Neutrophil (primary cell): Measurements from ENCODE around the gene RUBCNL.

Experiments
- H3K27ac ChIP-seq: fragments of 200-600 bp; sonication (generic); 2 replicates; pipeline ENCODE4 v1.5.1; 2016; ENCODE audit warnings: mild to moderate bottlenecking, moderate library complexity
- H3K27me3 ChIP-seq: fragments of 200-600 bp; sonication (generic); 2 replicates; pipeline ENCODE4 v1.6.0; 2016; ENCODE audit warnings: mild to moderate bottlenecking
- H3K36me3 ChIP-seq: fragments of 200-600 bp; sonication (generic); 2 replicates; pipeline ENCODE4 v1.5.1; 2017
- H3K4me1 ChIP-seq, 2 experiments: fragments of 200-600 bp in 1 of 2; sonication (generic) in 1 of 2; 1 replicate in 1 of 2; 2 replicates in 1 of 2; pipeline versions ENCODE4 v1.5.1 to v1.6.1; 2013 to 2016; ENCODE audit warnings: low read depth in 1 of 2, low read length in 1 of 2, mild to moderate bottlenecking in 1 of 2, moderate library complexity in 1 of 2; ENCODE audit not compliant: control insufficient read depth in 1 of 2, insufficient read depth in 1 of 2
- H3K4me3 ChIP-seq, 2 experiments: fragments of 200-600 bp in 1 of 2; sonication (generic) in 1 of 2; 1 replicate in 1 of 2; 2 replicates in 1 of 2; pipeline ENCODE4 v1.5.1; 2013 to 2016; ENCODE audit warnings: low read depth in 1 of 2, low read length in 1 of 2, mild to moderate bottlenecking in 1 of 2, moderate library complexity in 1 of 2
- H3K9me3 ChIP-seq: fragments of 200-600 bp; sonication (generic); 2 replicates; pipeline ENCODE4 v1.5.1; 2016
- TF ChIP-seq, protein P1 (sequence below): fragments of 200-600 bp; sonication (generic); IDR thresholded peaks from 2 replicates; pipeline ENCODE4 v1.5.1; 2016; ENCODE audit warnings: antibody characterized with exemption

Gene RUBCNL

DNA sequence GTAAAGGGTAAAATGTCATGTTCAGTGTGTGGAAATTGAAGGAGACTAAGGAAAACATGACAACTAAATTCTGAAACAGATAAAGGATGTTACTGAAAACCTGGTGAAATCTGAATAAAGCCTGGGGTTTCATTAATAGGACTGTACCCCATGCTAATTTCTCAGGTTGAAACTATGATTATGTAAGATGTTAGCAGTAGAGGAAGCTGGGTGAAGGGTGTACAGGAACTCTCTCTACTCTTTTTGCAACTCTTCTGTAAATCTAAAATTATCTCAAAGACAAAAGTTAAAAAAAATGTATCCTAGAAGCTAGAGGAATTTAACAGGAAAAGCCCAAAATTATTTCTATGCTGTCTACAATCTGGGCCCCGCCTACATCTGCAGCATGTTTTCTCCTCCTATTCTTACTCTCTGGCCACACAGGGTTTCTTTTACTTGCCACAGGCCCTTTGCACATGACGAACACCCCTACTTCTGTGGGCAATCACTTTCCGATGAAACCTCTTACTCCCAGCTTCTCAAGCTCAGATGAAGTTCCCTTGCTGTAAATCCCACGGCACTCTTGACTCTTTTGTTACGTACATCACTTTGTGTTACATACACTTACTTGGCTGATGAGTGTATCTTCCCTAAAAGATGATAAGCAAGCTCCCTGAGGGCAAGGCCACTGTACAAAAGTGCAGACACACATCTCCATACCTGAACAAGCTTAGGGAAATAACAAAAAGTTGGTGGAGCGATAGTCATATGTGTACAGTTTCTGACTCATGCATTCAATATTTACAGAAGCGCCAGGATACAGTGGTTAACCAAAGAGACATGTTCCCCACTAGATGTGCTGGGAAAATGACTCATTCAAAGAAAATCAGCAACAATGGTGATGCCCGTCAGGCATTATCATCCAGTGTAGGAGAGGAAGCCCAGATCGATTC is 32.6 kb downstream of the RUBCNL start:
- no peaks in the 10 kb centered on the region for H3K27me3 ChIP-seq
- TF ChIP-seq, protein P1, sequence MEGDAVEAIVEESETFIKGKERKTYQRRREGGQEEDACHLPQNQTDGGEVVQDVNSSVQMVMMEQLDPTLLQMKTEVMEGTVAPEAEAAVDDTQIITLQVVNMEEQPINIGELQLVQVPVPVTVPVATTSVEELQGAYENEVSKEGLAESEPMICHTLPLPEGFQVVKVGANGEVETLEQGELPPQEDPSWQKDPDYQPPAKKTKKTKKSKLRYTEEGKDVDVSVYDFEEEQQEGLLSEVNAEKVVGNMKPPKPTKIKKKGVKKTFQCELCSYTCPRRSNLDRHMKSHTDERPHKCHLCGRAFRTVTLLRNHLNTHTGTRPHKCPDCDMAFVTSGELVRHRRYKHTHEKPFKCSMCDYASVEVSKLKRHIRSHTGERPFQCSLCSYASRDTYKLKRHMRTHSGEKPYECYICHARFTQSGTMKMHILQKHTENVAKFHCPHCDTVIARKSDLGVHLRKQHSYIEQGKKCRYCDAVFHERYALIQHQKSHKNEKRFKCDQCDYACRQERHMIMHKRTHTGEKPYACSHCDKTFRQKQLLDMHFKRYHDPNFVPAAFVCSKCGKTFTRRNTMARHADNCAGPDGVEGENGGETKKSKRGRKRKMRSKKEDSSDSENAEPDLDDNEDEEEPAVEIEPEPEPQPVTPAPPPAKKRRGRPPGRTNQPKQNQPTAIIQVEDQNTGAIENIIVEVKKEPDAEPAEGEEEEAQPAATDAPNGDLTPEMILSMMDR: no peak
- peaks cover 99% of the 10 kb centered on the region for H3K36me3 ChIP-seq
- no peak overlapping the region for H3K4me3 ChIP-seq
- peaks cover 27 to 32% of the 10 kb centered on the region in 2 experiments for H3K4me1 ChIP-seq
- no peaks in the 10 kb centered on the region for H3K9me3 ChIP-seq
- H3K27ac ChIP-seq: peak overlapping the region; percentile 70

DNA sequence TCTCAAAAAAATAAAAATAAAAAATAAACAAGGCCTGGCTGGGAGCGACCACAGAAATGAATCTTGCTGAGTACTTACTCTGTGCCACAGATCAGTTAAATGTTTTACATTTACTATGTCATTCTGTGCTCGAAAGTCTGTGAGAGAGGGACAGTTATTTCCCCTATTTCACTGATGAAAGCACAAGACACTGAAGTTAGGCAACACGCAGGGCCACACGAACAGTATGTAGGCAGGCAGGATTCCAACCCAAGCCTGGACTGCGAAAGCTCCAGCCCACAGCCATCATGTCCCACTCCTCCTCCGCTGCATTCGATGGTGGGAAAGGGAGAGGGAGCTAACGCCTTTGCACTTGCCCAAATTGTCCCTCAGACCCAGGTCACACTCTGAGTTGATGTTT is 34.2 kb downstream of the RUBCNL start:
- no peaks in the 10 kb centered on the region for H3K27me3 ChIP-seq
- peaks cover 27 to 32% of the 10 kb centered on the region in 2 experiments for H3K4me1 ChIP-seq
- H3K9me3 ChIP-seq: no peaks in the 10 kb centered on the region
- peaks cover 99% of the 10 kb centered on the region for H3K36me3 ChIP-seq
- peak overlapping the region; percentile 70 for H3K27ac ChIP-seq
- TF ChIP-seq, protein P1: no peak
- H3K4me3 ChIP-seq: no peak overlapping the region

DNA sequence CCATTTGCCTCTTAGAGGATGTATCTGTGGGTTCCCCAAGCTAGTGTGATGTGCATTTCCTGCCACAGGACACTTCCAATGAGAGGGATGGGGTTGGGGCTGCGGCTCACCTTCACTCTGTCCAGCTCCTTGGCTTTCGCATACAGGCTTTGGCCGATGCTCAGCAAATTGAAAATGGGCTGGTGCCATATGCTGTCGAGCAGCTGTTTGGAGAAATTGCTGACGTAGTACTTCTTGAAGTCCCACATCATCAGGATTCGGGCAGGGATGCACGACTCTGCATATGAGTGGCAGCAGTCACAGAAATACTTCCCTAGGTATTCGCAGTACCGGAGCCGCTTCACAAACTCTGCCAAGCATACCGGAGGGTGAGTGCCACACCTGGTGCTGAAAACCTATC is 37.0 kb downstream of the RUBCNL start:
- Histone ChIP-seq H3K4me1 (peaks cover 27 to 30% of the 10 kb centered on the region in 2 experiments), H3K27me3 (no peaks in the 10 kb centered on the region), H3K4me3 (no peak overlapping the region), H3K9me3 (no peaks in the 10 kb centered on the region), H3K36me3 (peaks cover 100% of the 10 kb centered on the region), H3K27ac (no peak overlapping the region)
- TF ChIP-seq, protein P1: no peak

DNA sequence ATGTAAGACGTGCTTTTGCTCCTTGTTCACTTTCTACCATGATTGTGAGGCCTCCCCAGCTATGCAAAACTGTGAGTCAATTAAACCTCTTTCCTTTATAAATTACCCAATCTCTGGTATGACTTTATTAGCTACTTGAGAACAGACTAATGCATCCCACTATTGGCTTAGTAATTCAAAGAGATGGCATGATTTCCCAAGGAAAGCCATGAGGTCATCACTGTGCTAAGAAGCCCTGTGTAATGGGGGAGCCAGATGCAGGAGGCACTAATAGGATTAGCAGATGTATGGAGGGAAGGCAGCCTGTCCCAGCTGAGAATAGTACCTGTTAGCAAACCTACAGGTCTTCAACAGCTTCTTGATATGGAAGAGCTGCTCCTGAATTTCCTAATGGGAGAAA is 38.1 kb downstream of the RUBCNL start:
- Histone ChIP-seq H3K4me1 (peaks cover 20% of the 10 kb centered on the region in 2 experiments), H3K27me3 (no peaks in the 10 kb centered on the region), H3K27ac (no peak overlapping the region), H3K9me3 (no peaks in the 10 kb centered on the region), H3K4me3 (no peak overlapping the region), H3K36me3 (peaks cover 100% of the 10 kb centered on the region)
- TF ChIP-seq, protein P1: no peak

DNA sequence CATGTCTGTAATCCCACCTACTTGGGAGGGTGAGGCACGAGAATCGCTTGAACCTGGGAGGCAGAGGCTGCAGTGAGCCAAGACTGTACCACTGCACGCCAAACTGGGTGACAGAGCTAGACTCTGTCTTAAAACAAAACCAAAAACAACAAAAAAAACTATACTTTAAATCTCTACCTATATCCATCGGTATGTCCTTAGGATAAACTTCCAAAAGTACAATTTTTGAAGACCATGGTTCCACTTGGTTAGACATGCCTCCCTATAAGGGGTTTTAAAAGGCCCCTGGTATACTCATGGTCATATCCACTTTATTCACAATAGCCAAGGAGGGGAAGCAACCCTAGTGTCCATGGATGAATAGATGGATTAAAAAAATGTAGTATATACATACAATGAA is 39.8 kb downstream of the RUBCNL start:
- H3K9me3 ChIP-seq: no peaks in the 10 kb centered on the region
- peaks cover 100% of the 10 kb centered on the region for H3K36me3 ChIP-seq
- no peak overlapping the region for H3K27ac ChIP-seq
- TF ChIP-seq, protein P1: no peak
- H3K4me1 ChIP-seq: peaks cover 3% of the 10 kb centered on the region in 2 experiments
- H3K27me3 ChIP-seq: no peaks in the 10 kb centered on the region
- H3K4me3 ChIP-seq: no peak overlapping the region
